ENCODE data around the gene LYZL1.

DNA sequence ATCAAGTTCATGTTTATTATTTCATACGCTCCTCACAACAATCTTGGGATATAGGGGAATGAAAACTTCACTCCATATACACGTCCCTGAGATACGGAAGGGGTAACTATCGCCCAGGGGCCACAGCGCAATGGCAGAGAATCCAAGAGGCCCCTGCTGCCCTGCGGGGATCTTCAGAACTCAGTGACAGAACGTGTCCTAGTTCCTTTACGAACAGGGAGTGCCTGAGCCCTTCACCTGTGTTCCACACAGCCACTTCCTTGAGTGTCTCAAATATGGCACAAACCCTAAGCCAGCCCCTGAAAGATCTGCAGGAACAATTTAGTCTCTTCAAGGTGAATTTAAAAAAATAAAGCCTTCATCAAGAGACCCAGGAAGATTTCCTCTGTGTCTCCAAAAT, 25.9 kb downstream of the LYZL1 start:
- TF ChIP-seq, protein P1, sequence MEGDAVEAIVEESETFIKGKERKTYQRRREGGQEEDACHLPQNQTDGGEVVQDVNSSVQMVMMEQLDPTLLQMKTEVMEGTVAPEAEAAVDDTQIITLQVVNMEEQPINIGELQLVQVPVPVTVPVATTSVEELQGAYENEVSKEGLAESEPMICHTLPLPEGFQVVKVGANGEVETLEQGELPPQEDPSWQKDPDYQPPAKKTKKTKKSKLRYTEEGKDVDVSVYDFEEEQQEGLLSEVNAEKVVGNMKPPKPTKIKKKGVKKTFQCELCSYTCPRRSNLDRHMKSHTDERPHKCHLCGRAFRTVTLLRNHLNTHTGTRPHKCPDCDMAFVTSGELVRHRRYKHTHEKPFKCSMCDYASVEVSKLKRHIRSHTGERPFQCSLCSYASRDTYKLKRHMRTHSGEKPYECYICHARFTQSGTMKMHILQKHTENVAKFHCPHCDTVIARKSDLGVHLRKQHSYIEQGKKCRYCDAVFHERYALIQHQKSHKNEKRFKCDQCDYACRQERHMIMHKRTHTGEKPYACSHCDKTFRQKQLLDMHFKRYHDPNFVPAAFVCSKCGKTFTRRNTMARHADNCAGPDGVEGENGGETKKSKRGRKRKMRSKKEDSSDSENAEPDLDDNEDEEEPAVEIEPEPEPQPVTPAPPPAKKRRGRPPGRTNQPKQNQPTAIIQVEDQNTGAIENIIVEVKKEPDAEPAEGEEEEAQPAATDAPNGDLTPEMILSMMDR (IDR thresholded peaks at IDR 0.05): no peak
- TF ChIP-seq POLR2A (IDR thresholded peaks at IDR 0.05): no peak
- TF ChIP-seq EP300 (IDR thresholded peaks at IDR 0.05): no peak

Data from ovary (tissue), 3 donors.